Natural killer cell (primary cell): Measurements from ENCODE around the gene PPP1R3E. TPM values are rescaled to one million over a fixed set of nuclear protein-coding genes. Genes with fewer than 3 reads are reported as not detected.

Experiments used
- ATAC-seq, 3 donors: fragments of 150-1000 bp in 2 of 3; fragments of 200-7000 bp in 1 of 3; cut with Tn5 transposase; 1 replicate in 1 of 3; 2 replicates in 2 of 3; pipeline ENCODE4 v1.10.0; 2021; ENCODE audit warnings: mild to moderate bottlenecking in 2 of 3, moderate library complexity in 2 of 3
- DNase-seq, 2 donors: peaks; one replicate each; pipeline versions ENCODE4 v3.0.0 to v3.0.0-alpha.2; 2013 to 2021; ENCODE audit warnings: mixed read lengths in 1 of 2
- H3K27ac ChIP-seq: one replicate; pipeline ENCODE4 v1.5.1; 2013; ENCODE audit warnings: mild to moderate bottlenecking, low read length
- H3K27me3 ChIP-seq: one replicate; pipeline ENCODE4 v1.6.1; 2013; ENCODE audit warnings: low read length; ENCODE audit not compliant: control insufficient read depth, insufficient read depth
- H3K36me3 ChIP-seq: one replicate; pipeline ENCODE4 v1.6.1; 2013; ENCODE audit warnings: low read length; ENCODE audit not compliant: control insufficient read depth, insufficient read depth
- H3K4me1 ChIP-seq: one replicate; pipeline ENCODE4 v1.6.1; 2013; ENCODE audit warnings: low read length; ENCODE audit not compliant: control insufficient read depth, insufficient read depth
- H3K4me3 ChIP-seq: one replicate; pipeline ENCODE4 v1.5.1; 2013; ENCODE audit warnings: low read length
- H3K9me3 ChIP-seq: one replicate; pipeline ENCODE4 v1.6.1; 2013; ENCODE audit warnings: low read length; ENCODE audit not compliant: control insufficient read depth, insufficient read depth
- H3K27ac Mint-ChIP-seq, 2 donors: one replicate each; pipeline ENCODE4 v1.8.0; 2022; ENCODE audit warnings: mild to moderate bottlenecking in 2 of 2, mixed read lengths in 2 of 2, moderate library complexity in 1 of 2
- H3K27me3 Mint-ChIP-seq, 2 donors: one replicate each; pipeline ENCODE4 v1.8.0; 2022; ENCODE audit warnings: low read depth in 2 of 2, mixed read lengths in 2 of 2
- H3K36me3 Mint-ChIP-seq: one replicate; pipeline ENCODE4 v1.8.0; 2022; ENCODE audit warnings: mixed read lengths
- H3K4me1 Mint-ChIP-seq, 2 donors: one replicate each; pipeline ENCODE4 v1.8.0; 2022; ENCODE audit warnings: mixed read lengths in 2 of 2
- H3K4me3 Mint-ChIP-seq: one replicate; pipeline ENCODE4 v1.8.0; 2022; ENCODE audit warnings: mild to moderate bottlenecking, moderate library complexity, mixed read lengths
- H3K9me3 Mint-ChIP-seq, 2 donors: one replicate each; pipeline ENCODE4 v1.8.0; 2022; ENCODE audit warnings: mixed read lengths in 2 of 2
- CTCF ChIP-seq: fragments of 200-600 bp; IDR thresholded peaks from one replicate; pipeline ENCODE4 v1.8.0; 2022; ENCODE audit warnings: antibody characterized with exemption
- WGBS: methylation state at CpG from one replicate; pipeline ENCODE4 v1.1.7; 2013; ENCODE audit warnings: missing lambda C conversion rate; ENCODE audit not compliant: insufficient coverage; 5-methylcytosine and 5-hydroxymethylcytosine counted together
- intact Hi-C: fragments of 100-400 bp; cut with micrococcal nuclease; formaldehyde crosslinking; loops from one replicate; pipeline ENCODE4 v1.14.2; 2022
- total RNA-seq, 4 donors: library from RNA; stranded (reverse); fragments of 120-200 nt in 1 of 4; gene quantifications; one replicate each; pipeline versions ENCODE4 v1.2.3 to v1.2.4, GENCODE V29; 2013 to 2022

PPP1R3E gene
- total RNA-seq, 3 donors from 2014 or later (not counting 1 experiment from before 2014, with no cell fraction given) = 13.2 to 27.8 (median 25.1) TPM

GRCh38 chr14:23306412-23307145 is 3.9 kb upstream of the PPP1R3E start, which contains the start of gene BCL2L2:
Gene BCL2L2 (plus strand): TSS chr14:23306833. CDS start chr14:23307768, 935 bp downstream.
- H3K27ac ChIP-seq = peak within 1 kb of the TSS; percentile 82

GRCh38 chr14:23301969-23302289 is 730 bp downstream of the PPP1R3E start:
- intact Hi-C loops = loop anchor here (1.0 to 10.0 kb wide), 4 partner anchors 16 to 207 kb away; partner anchors contain the start of genes ACIN1, C14orf119, HOMEZ and NGDN

More at GRCh38 chr14:23306412-23307145, 3.9 kb upstream of the PPP1R3E start, which contains the start of gene BCL2L2:
- intact Hi-C loops = loop anchor here (10.0 kb wide), 1 partner anchor 212 kb away; the partner anchor contains the start of genes ACIN1 and C14orf119
- 6% methylated on average over 24 of the region's 24 CpGs for WGBS
- peak within 1 kb of the TSS; percentile 91 to 94 for H3K27ac Mint-ChIP-seq
- H3K4me1 ChIP-seq = peaks cover 35% of the 10 kb centered on the region
- no peaks in the 10 kb centered on the region for H3K9me3 ChIP-seq
- DNase-seq (peak in 1 of 2 donors; percentile 57), ATAC-seq (peak; percentile 29 to 46 (median 35))
- peak within 1 kb of the TSS; percentile 90 for H3K4me3 Mint-ChIP-seq
- H3K36me3 Mint-ChIP-seq = no peaks in the 10 kb centered on the region
- H3K9me3 Mint-ChIP-seq = no peaks in the 10 kb centered on the region
- H3K27me3 Mint-ChIP-seq = no peaks in the 10 kb centered on the region
- no peak for TF ChIP-seq CTCF
- H3K36me3 ChIP-seq = no peaks in the 10 kb centered on the region
- no peaks in the 10 kb centered on the region for H3K27me3 ChIP-seq
- peaks cover 21 to 50% of the 10 kb centered on the region in 2 donors for H3K4me1 Mint-ChIP-seq
- peak within 1 kb of the TSS; percentile 49 for H3K4me3 ChIP-seq

GRCh38 chr14:23301288-23301968 is 1.2 kb downstream of the PPP1R3E start:
- peak overlapping the region; percentile 92 to 99 for H3K27ac Mint-ChIP-seq
- under 1% methylated on average over 87 of the region's 87 CpGs for WGBS
- Histone ChIP-seq H3K4me3 (peak overlapping the region; percentile 77), H3K27me3 (no peaks in the 10 kb centered on the region), H3K9me3 (no peaks in the 10 kb centered on the region), H3K4me1 (peaks cover 29% of the 10 kb centered on the region), H3K27ac (peak overlapping the region; percentile 94), H3K36me3 (peaks cover 15% of the 10 kb centered on the region)
- ATAC-seq (peak; percentile 79 to 93 (median 82)), DNase-seq (peak; percentile 97 to 99)
- H3K9me3 Mint-ChIP-seq = no peaks in the 10 kb centered on the region
- H3K27me3 Mint-ChIP-seq = no peaks in the 10 kb centered on the region
- peak; percentile 69 for TF ChIP-seq CTCF
- H3K36me3 Mint-ChIP-seq = no peaks in the 10 kb centered on the region
- intact Hi-C loops = loop anchor here (1.0 to 10.0 kb wide), 4 partner anchors 15 to 207 kb away; partner anchors contain the start of genes ACIN1, C14orf119, HOMEZ and NGDN
- H3K4me1 Mint-ChIP-seq = peaks cover 19 to 40% of the 10 kb centered on the region in 2 donors
- H3K4me3 Mint-ChIP-seq = peak overlapping the region; percentile 92

More at GRCh38 chr14:23301969-23302289, 730 bp downstream of the PPP1R3E start:
- Histone ChIP-seq H3K36me3 (peaks cover 10% of the 10 kb centered on the region), H3K4me1 (peaks cover 34% of the 10 kb centered on the region), H3K27me3 (no peaks in the 10 kb centered on the region), H3K9me3 (no peaks in the 10 kb centered on the region), H3K4me3 (peak overlapping the region; percentile 64), H3K27ac (peak overlapping the region; percentile 93)
- H3K9me3 Mint-ChIP-seq = no peaks in the 10 kb centered on the region
- H3K4me3 Mint-ChIP-seq = peak overlapping the region; percentile 92
- ATAC-seq (peak; percentile 8 to 16 (median 15)), DNase-seq (peak in 1 of 2 donors; percentile 79)
- peaks cover 20 to 45% of the 10 kb centered on the region in 2 donors for H3K4me1 Mint-ChIP-seq
- 0% methylated on average over 25 of the region's 25 CpGs for WGBS
- no peak for TF ChIP-seq CTCF
- H3K27me3 Mint-ChIP-seq = no peaks in the 10 kb centered on the region
- no peaks in the 10 kb centered on the region for H3K36me3 Mint-ChIP-seq
- peak overlapping the region; percentile 92 to 99 for H3K27ac Mint-ChIP-seq
